Measurements from ENCODE around the gene APBB2.

APBB2 gene

GRCh38 chr4:41136456-41136855 lies 77.9 kb downstream of the APBB2 start:
- DNase-seq (ENCODE audit: low read depth in 3 of 3) = no peak

GRCh38 chr4:41135801-41136200 lies 78.5 kb downstream of the APBB2 start:
- DNase-seq (ENCODE audit: low read depth in 3 of 3) = no peak

GRCh38 chr4:41134581-41134980 lies 79.8 kb downstream of the APBB2 start:
- DNase-seq (ENCODE audit: low read depth in 3 of 3) = no peak

GRCh38 chr4:41133454-41134018 lies 80.8 kb downstream of the APBB2 start:
- DNase-seq (ENCODE audit: low read depth in 3 of 3) = no peak

- DNase-seq (ENCODE audit: low read depth in 3 of 3) = no peak
These were observed 82.2 kb downstream of the APBB2 start for GRCh38 chr4:41132055-41132683.

- DNase-seq (ENCODE audit: low read depth in 3 of 3) = no peak
These were observed 84.4 kb downstream of the APBB2 start for GRCh38 chr4:41129936-41130440.

GRCh38 chr4:41129128-41129754 lies 85.1 kb downstream of the APBB2 start:
- DNase-seq (ENCODE audit: low read depth in 3 of 3) = no peak

- no peak for DNase-seq (ENCODE audit: low read depth in 3 of 3)
These were observed 88.6 kb downstream of the APBB2 start for GRCh38 chr4:41125558-41126311.

- DNase-seq (ENCODE audit: low read depth in 3 of 3) = no peak
These were observed 89.3 kb downstream of the APBB2 start for GRCh38 chr4:41124916-41125548.

GRCh38 chr4:41122775-41123174 lies 91.6 kb downstream of the APBB2 start:
- DNase-seq (ENCODE audit: low read depth in 3 of 3) = no peak

- DNase-seq (ENCODE audit: low read depth in 3 of 3) = no peak
These were observed 92.0 kb downstream of the APBB2 start for GRCh38 chr4:41122309-41122708.

- DNase-seq (ENCODE audit: low read depth in 3 of 3) = no peak
These were observed 92.4 kb downstream of the APBB2 start for GRCh38 chr4:41121906-41122305.

- DNase-seq (ENCODE audit: low read depth in 3 of 3) = no peak
These were observed 93.8 kb downstream of the APBB2 start for GRCh38 chr4:41120297-41121217.

- DNase-seq (ENCODE audit: low read depth in 3 of 3) = no peak
These were observed 94.5 kb downstream of the APBB2 start for GRCh38 chr4:41119867-41120295.

GRCh38 chr4:41111791-41112190 lies 102.6 kb downstream of the APBB2 start:
- DNase-seq (ENCODE audit: low read depth in 3 of 3) = no peak

GRCh38 chr4:41110050-41110449 lies 104.3 kb downstream of the APBB2 start:
- no peak for DNase-seq (ENCODE audit: low read depth in 3 of 3)

GRCh38 chr4:41108481-41108880 lies 105.9 kb downstream of the APBB2 start:
- DNase-seq (ENCODE audit: low read depth in 3 of 3) = no peak

GRCh38 chr4:41106694-41107419 lies 107.5 kb downstream of the APBB2 start:
- DNase-seq (ENCODE audit: low read depth in 3 of 3) = no peak

- DNase-seq (ENCODE audit: low read depth in 3 of 3) = no peak
These were observed 108.3 kb downstream of the APBB2 start for GRCh38 chr4:41106081-41106480.

GRCh38 chr4:41104155-41104554 lies 110.2 kb downstream of the APBB2 start:
- no peak for DNase-seq (ENCODE audit: low read depth in 3 of 3)
